Rectal smooth muscle tissue (tissue), 1 donor: ENCODE measurements around the gene GCGR.
"Not testable (repeated sequence)": the region's sequence is repeated elsewhere in the genome, so short reads cannot be mapped to it uniquely, and the experiment has no call there.

Experiments
- H3K27ac ChIP-seq: one replicate; pipeline ENCODE4 v1.7.0; 2013; ENCODE audit warnings: low read depth, low read length, inconsistent platforms
- H3K27me3 ChIP-seq: one replicate; pipeline ENCODE4 v1.7.0; 2013; ENCODE audit warnings: low read length; ENCODE audit not compliant: control insufficient read depth, insufficient read depth
- H3K36me3 ChIP-seq: one replicate; pipeline ENCODE4 v1.7.0; 2013; ENCODE audit warnings: low read length; ENCODE audit not compliant: control insufficient read depth, insufficient read depth
- H3K4me1 ChIP-seq: one replicate; pipeline ENCODE4 v1.7.0; 2013; ENCODE audit warnings: low read length; ENCODE audit not compliant: control insufficient read depth, insufficient read depth
- H3K4me3 ChIP-seq: one replicate; pipeline ENCODE4 v1.7.0; 2013; ENCODE audit warnings: low read length
- H3K9ac ChIP-seq: one replicate; pipeline ENCODE4 v1.7.0; 2013; ENCODE audit warnings: low read length

The GCGR gene

GRCh38 chr17:81840059-81840458 is 36.1 kb downstream of the GCGR start:
- H3K4me1 ChIP-seq, H3K27ac ChIP-seq, H3K4me3 ChIP-seq, H3K9ac ChIP-seq, H3K27me3 ChIP-seq: not testable (repeated sequence)
- H3K36me3 ChIP-seq = peaks cover 11% of the 10 kb centered on the region

- Histone ChIP-seq H3K9ac (no peak overlapping the region), H3K27me3 (no peaks in the 10 kb centered on the region), H3K4me3 (no peak overlapping the region), H3K27ac (no peak overlapping the region), H3K4me1 (no peaks in the 10 kb centered on the region), H3K36me3 (peaks cover 17% of the 10 kb centered on the region)
Observed at GRCh38 chr17:81840826-81841778, 37.2 kb downstream of the GCGR start.

DNA sequence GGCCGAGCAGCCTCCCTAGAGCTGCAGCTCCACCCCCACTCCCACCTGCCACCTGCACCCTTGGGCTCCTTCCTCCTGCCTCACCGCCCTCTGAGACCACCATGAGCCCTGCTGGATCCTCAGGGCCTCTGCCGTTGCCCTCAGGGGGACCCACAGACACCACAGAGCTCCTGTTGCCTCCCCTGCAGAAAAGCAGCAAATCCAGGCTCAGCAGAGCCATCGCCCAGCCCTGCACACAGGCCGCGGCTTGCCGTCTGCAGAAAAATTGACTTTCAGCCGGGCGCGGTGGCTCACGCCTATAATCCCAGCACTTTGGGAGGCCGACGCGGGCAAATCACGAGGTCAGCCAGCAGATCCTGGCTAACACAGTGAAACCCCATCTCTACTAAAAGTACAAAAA is 37.9 kb downstream of the GCGR start:
- Histone ChIP-seq H3K27ac (no peak overlapping the region), H3K36me3 (peaks cover 24% of the 10 kb centered on the region), H3K9ac (no peak overlapping the region), H3K27me3 (no peaks in the 10 kb centered on the region), H3K4me3 (no peak overlapping the region), H3K4me1 (no peaks in the 10 kb centered on the region)

DNA sequence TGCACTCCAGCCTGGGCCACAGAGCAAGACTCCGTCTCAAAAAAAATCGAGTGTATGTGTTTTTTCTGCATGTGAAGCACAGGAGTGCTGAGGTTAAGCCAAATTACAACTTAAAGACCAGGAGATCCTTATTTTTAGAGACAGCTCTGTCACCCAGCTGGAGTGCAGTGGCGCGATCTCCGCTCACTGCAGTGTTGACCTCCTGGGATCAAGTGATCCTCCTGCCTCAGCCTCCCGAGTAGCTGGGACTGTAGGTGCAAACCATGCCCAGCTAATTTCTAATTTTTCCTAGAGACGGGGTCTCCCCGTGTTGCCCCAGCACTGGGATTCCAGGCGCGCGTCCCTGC is 38.4 kb downstream of the GCGR start:
- Histone ChIP-seq H3K36me3 (peaks cover 26% of the 10 kb centered on the region), H3K9ac (no peak overlapping the region), H3K4me1 (no peaks in the 10 kb centered on the region), H3K27me3 (no peaks in the 10 kb centered on the region), H3K4me3 (no peak overlapping the region), H3K27ac (no peak overlapping the region)

- Histone ChIP-seq H3K36me3 (peaks cover 28% of the 10 kb centered on the region), H3K4me3 (no peak overlapping the region), H3K9ac (no peak overlapping the region), H3K4me1 (no peaks in the 10 kb centered on the region), H3K27me3 (no peaks in the 10 kb centered on the region), H3K27ac (no peak overlapping the region)
Observed at GRCh38 chr17:81842725-81843504, 39.0 kb downstream of the GCGR start.

GRCh38 chr17:81843713-81844326 is 39.9 kb downstream of the GCGR start:
- H3K4me1 ChIP-seq = no peaks in the 10 kb centered on the region
- no peak overlapping the region for H3K4me3 ChIP-seq
- peaks cover 29% of the 10 kb centered on the region for H3K36me3 ChIP-seq
- no peaks in the 10 kb centered on the region for H3K27me3 ChIP-seq
- H3K9ac ChIP-seq = no peak overlapping the region
- no peak overlapping the region for H3K27ac ChIP-seq

GRCh38 chr17:81844327-81844851 is 40.4 kb downstream of the GCGR start:
- peaks cover 29% of the 10 kb centered on the region for H3K36me3 ChIP-seq

GRCh38 chr17:81844887-81845286 is 40.9 kb downstream of the GCGR start:
- Histone ChIP-seq H3K27me3 (no peaks in the 10 kb centered on the region), H3K36me3 (peaks cover 29% of the 10 kb centered on the region), H3K27ac (no peak overlapping the region), H3K4me1 (no peaks in the 10 kb centered on the region), H3K9ac (no peak overlapping the region), H3K4me3 (no peak overlapping the region)

More at GRCh38 chr17:81844327-81844851, 40.4 kb downstream of the GCGR start:
- H3K27me3 ChIP-seq = no peaks in the 10 kb centered on the region
- no peak overlapping the region for H3K9ac ChIP-seq
- no peak overlapping the region for H3K27ac ChIP-seq
- no peaks in the 10 kb centered on the region for H3K4me1 ChIP-seq
- no peak overlapping the region for H3K4me3 ChIP-seq

- H3K9ac ChIP-seq = no peak overlapping the region
- no peaks in the 10 kb centered on the region for H3K27me3 ChIP-seq
- no peak overlapping the region for H3K4me3 ChIP-seq
- H3K4me1 ChIP-seq = no peaks in the 10 kb centered on the region
- no peak overlapping the region for H3K27ac ChIP-seq
- peaks cover 29% of the 10 kb centered on the region for H3K36me3 ChIP-seq
Observed at GRCh38 chr17:81845361-81845760, 41.4 kb downstream of the GCGR start.

DNA sequence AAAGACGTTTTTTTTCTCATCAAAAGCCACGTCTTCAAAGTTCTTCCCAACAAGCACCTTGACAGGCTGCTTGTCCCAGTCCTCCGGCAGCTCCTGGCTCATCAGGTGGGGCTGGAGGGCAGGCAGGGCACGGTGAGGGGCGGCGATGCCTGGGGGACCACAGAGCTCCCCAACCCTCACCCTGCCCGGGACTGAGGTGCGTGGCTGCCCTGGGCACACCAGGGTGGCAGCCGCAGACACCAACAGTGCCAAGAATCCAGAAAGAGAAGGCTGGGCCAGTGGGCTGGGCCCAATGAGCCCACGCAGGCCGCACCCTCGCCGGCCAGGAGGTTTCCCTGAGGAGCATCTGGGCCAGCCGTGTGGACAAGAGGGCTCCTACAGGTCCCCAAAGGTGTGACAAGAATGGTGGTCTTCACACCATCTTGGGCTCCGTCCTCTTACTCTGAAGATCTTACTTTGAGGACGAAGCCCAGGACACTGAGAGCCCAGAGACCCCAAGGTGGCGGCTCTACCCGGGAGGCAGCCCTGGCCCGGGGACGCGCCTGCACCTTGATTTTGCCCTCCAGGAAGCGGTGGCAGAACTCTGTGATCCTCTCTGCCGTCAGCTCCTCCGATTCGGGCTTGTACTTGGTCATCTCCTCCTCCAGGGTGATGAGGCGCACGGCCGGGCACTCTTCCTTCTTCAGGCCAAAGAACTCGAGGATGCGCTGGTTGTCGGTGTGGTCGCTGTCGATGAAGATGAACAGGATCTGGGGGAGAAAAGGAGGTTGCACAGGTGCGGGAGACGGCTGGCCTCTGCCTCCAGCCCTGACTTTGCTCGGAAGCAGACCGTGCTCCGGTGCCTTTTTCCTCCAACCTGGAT is 42.2 kb downstream of the GCGR start:
- Histone ChIP-seq H3K27me3 (no peaks in the 10 kb centered on the region), H3K4me1 (no peaks in the 10 kb centered on the region), H3K36me3 (peaks cover 29% of the 10 kb centered on the region), H3K9ac (no peak overlapping the region), H3K27ac (no peak overlapping the region), H3K4me3 (no peak overlapping the region)

DNA sequence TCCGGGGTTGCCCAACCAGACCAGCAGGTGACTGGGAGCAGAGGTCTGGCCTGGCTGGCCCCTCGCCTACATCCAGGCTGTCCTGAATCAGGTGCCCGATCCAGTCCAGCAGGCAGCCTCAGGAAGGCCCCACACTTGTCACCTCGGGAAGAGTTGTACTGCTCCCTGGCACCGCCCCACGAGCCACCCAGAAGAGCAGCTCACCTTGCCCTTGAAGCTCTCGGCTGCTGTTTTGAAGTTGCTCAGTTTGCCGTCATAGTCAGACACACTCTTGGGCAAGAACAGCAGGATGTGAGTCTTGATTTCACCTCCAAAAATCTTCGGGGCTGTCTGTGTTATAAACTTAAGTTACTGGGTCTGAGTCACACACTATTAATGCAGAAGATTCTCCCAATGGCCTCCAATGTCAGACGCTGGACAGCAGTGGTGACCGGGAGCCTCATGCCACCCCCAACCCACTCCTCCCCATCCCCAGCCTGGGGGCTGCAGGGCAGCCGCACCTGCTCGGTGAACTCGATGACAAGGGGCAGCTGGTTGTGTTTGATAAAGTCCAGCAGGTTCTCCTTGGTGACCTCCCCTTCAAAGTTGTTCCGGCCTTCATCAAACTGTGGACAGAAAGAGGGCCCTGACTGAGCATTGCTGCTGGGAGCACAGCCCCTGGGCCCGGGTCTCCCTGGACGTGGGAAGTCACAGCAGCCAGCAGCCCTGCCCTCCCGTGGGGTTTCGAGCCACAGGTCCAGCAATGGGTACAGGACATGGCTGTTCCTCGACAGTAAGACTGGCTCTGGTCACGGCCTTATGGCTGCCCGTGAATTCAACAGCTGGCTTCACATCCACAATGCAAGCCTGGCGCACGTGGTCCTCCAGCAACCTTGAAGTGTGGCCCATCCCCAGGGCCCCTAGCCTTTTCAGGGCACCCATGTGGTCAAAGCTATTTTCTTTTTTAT is 43.1 kb downstream of the GCGR start:
- H3K27me3 ChIP-seq = no peaks in the 10 kb centered on the region
- peaks cover 37% of the 10 kb centered on the region for H3K36me3 ChIP-seq
- no peak overlapping the region for H3K9ac ChIP-seq
- H3K27ac ChIP-seq = no peak overlapping the region
- no peak overlapping the region for H3K4me3 ChIP-seq
- H3K4me1 ChIP-seq = no peaks in the 10 kb centered on the region
